Fibroblast of the conjunctiva (primary cell): ENCODE results near the gene FPR3.
"Not testable (repeated sequence)": the region's sequence is repeated elsewhere in the genome, so short reads cannot be mapped to it uniquely, and the experiment has no call there.

Experiments used
- DNase-seq: peaks from one replicate; pipeline ENCODE4 v3.0.0-alpha.2; 2010; ENCODE audit warnings: low read depth

FPR3 gene, protein sequence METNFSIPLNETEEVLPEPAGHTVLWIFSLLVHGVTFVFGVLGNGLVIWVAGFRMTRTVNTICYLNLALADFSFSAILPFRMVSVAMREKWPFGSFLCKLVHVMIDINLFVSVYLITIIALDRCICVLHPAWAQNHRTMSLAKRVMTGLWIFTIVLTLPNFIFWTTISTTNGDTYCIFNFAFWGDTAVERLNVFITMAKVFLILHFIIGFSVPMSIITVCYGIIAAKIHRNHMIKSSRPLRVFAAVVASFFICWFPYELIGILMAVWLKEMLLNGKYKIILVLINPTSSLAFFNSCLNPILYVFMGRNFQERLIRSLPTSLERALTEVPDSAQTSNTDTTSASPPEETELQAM

DNA sequence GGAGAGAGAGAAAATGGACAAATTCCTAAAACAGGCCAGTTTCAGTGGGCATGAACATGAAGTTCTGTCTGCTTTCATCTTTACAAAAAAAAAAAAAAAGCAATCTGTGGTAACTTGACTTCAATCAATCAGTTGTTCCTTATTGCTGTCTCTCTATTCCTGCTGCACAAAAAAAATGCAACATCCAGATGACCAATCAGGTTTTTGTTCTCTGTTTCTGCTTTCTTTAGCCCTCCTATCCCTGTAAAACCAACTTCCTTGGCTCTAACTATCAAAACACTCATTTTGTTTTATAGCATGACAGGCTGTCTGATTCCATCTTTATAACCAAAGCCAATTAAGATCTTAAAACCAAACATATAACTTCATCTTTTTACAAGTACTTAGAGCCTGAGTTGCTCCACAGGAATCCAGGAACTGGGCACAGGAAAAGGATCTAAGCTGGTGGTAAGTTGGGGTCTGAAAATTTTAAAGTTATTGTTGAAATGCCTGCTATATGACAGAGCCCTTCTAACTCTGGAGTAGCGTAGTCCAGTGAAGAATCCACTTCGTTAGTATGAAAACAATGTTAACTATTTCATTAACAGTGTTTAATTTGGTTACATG, at the start of gene FPR3:
Gene FPR3, plus strand, starts transcription at position 273 of the 606 bp plus-strand sequence. CDS start 28,592 bp downstream, outside the sequence.
- DNase-seq, result no peak

DNA sequence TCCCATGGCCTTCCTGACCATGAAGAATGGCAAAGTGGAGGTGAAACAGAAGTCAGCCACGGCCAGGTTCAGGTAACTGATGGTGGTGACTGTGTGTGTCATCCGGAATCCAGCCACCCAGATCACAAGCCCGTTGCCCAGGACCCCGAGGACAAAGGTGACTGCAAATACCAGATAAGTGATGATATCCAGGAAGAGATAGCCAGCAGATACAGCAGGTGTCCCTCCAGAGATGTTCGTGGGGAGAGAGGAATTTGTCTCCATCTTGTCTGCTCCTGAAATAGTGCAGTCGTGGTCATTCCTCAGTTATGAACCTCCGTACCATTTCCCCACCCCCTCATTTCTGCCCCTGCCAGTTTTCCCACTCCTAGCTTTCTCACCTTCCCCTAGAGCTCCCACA, 48.2 kb upstream of the FPR3 start:
- DNase-seq, result no peak

DNA sequence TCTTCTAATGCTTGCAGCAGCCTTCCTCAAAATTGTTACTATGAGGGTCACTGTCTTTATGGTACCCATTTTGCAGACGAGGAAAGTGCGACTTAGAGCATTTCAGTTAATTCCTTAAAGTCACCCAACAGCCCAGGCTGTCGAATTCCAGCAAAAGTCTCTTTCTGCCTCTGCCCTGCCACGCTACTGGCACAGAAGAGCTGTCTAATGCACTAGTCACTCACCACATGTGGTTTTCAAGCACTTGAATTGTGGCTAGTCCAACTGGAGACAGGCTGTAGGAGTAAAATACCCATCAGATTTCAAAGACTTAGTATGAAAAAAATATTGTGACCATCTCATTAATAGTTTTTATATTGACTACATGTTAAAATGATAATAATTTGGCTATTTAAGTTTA, 45.0 kb upstream of the FPR3 start:
- no peak for DNase-seq

DNA sequence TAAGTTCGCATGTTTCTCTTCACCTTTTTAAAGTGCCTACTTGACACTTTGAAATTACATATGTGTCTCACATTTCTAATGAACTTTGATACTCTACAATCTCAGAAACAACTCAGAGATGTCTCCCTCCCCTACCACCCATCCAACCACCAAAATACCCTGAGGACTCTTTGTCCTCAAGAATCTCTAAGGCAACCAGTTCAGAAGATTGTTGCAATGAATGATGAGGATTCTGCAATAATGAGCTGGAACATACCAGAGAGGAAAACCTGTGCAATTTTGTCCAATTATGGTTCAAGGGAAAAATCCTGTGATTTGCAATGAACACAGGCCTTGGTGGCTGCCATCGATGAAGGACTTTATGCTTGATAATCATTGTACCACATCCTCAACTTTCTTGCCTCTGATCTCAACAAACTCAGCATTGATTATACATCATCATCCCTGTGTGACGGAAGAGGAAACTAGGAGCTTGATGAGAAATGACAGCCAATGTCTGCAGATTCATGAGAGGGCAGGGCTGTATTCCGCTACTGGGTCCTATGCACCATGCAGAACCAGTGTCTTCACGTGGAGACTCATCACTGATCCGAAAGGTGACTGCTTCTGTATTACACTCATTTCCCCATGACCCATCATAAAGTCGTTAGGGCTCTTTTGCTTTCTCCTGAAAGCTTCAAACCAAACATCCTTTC, 44.4 kb upstream of the FPR3 start:
- no peak for DNase-seq

DNA sequence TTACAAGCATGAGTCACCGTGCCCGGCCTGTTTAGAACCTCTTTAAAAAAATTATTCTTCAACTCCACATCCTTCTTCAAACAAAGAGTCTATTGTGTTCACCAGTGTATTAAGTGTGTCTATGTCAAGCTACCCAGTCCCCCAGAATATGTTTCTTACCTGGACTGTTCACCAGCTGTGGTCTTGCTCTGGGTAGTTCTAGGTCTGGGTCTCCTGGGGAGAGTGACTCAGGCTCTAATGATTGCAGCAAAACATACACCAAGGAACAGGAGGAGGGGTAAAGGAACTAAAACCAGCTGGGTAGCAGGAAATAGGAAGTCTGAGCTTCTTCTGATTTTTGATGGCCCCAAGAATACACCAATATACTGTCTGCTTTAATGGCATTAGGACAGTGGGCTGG, 43.3 kb upstream of the FPR3 start, which contains the start of gene FPR1:
Gene FPR1, minus strand, starts transcription at position 224 of the 400 bp plus-strand sequence. CDS start 4,884 bp downstream, outside the sequence.
- DNase-seq, result no peak

DNA sequence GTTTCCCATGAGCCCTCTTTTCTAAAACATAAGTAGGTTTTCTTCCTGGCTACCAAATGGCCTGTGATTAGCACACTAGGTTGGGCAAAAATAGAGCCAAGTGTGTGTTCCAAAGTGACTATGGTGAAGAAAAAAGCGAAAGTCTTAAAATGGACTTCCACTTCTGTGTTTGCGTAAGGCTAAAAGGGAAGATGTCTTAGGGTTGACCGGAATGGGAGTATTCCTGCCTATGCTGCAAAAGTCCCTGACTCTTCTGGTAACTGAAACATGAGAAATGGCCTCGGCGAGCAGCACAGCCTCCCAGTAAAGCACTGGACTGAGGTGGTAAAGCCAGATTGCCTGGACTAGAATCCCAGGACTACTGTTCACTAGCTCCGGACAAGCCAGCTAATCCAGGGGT, 40.8 kb upstream of the FPR3 start:
- no peak for DNase-seq

DNA sequence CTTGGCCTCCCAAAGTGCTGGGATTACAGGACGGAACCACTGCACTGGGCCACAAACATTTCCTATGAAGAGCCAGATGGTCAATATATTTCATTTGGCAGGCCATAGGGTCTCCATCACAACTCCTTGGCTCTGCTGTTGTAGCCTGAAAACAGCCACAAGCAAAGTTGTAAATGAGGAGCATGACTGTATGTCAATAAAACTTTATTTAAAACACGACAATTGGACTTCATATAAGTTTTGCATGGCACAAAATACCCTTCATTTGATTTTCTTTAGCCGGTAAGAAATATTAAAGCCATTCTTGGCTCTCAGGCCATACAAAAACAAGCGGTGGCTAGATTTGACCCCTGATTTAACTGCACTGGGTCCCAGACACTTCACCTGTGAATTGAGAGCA, 40.2 kb upstream of the FPR3 start:
- no peak for DNase-seq

DNA sequence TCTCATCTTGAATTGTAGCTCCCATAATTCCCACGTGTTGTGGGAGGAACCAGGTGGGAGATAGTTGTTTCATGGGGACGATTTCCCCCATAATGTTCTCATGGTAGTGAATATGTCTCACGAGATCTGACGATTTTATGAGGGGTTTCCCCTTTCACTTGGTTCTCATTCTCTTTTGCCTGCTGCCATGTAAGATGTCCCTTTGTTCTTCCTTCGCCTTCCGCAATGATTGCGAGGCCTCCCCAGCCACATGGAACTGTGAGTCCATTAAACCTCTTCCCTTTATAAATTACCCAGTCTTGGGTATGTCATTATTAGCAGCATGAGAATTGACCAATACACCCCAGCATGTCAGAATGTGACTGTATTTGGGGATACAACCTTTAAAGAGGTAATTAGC, 39.4 kb upstream of the FPR3 start:
- no peak for DNase-seq

DNA sequence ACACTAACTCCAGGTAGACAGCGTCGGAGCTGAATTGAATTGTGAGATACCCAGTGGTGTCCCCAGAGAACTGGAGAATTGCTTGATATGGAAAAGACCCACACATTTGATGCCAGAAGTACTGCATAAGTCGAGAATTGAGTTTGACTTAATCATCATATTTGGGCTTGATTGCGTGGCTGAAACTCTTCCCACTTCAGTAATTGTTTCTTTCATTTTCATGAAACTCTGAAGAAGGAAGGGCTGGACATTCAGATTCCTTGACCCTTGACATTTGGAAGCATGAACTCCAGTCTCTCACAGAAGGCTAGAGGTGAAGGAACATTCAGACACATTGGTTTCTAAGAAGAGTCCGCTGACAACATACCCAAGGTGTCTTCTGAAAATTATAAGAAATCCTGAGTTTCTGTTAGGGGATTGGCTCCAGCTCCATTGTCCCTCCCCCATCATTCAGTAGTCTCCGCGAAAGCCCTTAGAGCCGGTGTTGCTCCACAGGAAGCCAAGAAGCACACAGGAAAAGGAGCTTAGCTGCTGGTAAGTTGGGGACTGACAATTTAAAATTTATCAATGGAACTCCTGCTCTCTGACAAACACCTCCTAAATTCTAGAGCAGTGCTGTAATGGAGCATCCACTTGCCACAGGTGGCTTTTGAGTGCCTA, 34.1 kb upstream of the FPR3 start, which contains the start of gene FPR2:
Gene FPR2, plus strand, starts transcription at position 484 of the 660 bp plus-strand sequence. CDS start 7,479 bp downstream, outside the sequence.
- DNase-seq, result no peak

DNA sequence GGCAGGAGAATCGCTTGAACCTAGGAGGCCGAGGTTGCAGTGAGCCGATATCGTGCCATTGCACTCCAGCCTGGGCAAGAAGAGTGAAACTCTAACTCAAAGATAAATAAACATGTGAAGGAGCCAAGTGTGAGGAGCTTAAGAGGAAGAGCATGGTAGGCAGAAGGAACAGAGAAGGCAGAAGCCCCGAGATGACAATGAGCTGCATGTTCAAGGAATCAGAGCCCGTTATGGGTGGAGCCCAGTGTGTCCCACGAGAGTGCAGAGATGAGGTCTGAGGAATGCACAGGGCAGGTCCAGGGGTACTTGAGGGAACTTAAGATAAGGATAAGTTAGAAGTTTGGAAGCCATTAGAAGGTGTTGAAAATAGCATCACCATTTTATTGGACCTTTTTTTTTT, 33.3 kb upstream of the FPR3 start:
- no peak for DNase-seq

DNA sequence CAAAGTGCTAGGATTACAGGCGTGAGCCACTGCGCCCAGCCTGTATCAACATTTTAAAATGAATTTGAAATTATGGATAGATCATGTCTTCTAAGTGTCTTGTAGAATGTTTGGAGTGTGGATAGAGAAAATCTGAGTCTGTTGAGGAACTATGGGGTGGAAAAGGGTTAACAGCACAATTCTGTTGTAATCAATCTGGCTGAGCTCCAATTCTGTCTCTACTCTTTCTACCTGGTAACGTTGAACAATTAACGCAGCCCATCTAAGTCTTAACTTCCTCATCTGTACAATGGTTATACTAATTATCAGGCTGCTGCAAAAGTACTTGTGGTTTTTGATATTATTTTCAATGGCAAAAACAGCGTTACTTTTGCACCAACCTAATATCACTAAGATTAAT, 29.9 kb upstream of the FPR3 start:
- DNase-seq, result no peak

DNA sequence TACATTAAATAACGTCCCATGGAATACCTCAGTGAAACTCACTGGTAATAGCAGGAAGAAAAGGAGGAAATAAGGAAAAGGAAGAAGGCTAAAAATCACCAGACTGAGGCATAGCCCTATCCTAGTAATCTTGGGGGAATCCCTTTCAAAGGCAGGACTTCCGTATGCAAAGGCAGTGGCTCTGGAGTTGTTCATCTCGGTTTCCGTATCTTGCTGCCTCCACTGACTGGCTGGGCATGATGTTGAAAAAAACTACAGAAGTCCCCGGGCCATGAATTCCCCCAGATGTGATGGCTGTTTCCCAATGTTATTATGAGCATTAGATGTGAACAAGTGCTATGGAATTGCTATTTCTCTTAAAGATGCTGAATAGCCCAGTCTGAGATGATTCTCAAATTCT, 28.5 kb upstream of the FPR3 start:
- DNase-seq, result no peak

DNA sequence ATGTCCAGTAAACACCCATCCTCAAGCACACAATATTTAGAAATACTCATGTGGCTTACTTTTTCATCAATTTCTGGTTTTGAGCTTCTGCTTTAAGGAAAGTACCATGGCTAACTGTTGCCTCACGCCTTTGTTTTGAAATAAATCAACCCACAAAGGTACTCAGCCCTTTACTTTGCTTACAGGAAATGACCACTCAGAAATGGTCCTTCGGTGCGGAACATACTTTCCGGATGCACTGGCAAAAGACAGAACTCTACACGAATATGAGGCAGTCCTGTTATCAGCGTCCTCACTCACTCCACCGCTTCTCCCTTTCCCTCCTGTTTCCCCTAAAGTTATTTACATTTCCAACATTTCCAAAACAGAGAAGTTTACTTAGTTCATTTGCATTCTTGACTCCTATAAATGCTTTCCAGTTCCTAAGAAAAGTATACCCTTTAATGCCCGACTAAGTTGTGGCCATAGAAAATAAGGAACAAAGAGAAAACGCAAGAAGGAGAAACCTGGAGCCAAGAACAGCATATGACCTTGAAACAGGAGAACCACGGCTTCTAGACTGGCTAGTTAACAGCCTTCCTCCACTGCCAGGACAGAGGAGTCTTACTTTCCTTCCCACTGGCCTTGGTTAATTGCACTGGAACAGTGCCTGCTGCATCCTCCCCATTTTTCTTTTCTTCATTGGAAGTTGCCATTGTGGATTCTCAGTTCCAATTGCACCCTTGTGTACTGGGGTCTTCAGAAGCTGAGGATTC, 23.4 kb upstream of the FPR3 start:
- no peak for DNase-seq

DNA sequence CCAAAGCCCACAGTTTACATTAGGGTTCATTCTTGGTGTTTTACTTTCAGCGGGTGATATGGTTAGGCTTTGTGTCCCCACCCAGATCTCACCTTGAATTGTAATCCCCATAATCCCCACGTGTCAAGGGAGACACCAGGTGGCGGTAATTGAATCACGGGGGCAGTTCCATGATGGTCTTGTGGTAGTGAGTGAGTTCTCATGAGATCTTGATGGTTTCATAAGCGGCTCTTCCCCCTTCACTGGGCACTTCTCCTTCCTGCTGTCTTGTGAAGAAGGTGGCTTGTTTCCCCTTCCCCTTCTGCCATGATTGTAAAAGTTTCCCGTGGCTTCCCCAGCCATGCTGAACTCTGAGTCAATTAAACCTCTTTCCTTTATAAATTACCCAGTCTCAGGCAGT, 22.0 kb upstream of the FPR3 start:
- no peak for DNase-seq

DNA sequence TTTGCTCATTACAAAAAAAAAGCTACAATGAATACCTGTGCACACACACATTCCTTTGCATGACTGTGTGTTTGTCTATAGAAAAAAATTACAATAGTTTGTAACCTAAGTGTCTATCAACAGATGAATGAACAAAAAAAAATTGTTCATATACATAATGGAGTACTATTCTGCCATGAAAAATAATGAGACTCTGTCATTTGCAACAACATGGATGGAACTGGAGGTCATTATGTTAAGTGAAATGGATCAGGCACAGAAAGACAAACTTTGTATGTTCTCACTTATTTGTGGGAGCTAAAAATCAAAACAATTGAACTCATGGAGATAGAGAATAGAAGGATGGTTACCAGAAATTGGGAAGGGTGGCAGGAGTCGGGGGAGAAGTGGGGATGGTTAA, 18.4 kb upstream of the FPR3 start:
- not testable (repeated sequence) for DNase-seq

DNA sequence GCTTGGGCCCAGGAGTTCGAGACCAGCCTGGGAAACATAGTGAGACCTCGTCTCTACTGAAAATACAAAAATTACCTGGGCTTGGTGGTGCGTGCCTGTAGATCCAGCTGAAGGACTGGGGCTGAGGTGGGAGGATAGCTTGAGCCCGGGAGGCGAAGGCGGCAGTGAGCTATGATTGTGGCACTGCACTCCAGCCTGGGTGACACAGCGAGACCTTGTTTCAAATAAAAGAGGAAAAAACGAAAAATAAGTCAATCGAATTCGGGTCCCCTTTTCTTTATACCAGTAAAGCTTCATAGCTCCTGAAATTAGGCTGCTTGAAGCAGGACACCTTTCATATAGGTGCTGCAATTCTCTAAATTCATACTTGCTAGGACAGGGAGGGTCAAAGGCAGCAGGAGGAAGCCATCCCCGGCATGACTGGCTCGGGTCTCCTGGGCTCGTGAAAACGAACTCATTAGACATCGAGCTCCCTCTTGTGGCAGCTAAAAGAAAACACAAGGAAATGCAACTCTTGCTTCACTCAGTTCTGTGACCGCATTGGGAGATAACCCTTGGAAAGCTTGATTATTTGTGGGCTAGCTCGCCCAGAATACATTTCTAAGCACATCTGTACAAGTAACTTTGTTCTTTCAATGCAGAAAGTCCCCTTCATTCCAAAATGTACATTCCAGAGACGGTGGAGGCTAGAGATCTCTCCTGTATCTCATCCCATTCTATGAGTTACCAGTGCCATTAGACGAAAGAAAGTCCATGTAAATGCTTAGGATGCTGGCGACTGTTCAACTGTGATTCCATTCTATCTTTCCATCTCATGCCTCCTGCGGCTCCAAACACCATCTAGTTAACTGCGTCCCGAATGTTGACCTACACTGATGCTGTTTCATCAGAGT, 17.1 kb upstream of the FPR3 start:
- DNase-seq, result peak; percentile 84

DNA sequence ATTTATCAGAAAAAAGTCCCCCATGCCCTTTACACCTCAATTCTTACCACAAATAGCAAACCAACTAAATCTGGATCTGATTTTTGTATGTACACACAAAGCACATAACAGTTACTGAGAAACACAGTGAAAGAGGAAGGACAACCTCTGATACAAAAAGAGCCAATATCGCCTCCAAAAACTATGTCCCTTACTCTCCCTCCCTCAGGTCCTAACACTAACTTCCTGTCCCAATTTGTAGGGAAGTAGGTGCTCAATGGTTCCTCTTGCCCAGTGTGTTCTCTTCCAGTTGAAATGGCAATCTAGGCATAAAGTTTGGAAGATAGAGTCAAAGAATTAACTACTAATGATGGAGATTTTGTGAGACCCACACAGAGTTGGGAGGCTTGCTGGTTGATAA, 15.8 kb upstream of the FPR3 start:
- DNase-seq, result no peak

DNA sequence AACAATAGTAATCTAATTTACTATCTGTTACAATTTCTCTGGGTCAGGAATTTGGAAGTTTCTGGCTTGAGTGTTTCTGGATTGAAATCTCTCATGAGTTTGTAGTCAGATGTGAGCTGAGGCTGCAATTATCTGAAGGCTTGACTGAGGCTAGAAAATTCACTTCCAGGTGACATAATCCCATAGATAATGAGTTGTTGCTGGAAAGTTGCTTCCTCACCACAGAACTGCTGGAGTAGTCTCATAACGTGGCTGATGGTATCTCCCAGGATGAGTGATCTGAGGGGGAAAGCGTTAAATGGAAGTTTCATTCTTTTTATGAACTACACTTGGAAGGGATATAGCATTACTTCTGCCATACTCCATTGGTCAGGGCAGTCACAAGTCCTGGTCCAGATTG, 15.3 kb upstream of the FPR3 start:
- no peak for DNase-seq

DNA sequence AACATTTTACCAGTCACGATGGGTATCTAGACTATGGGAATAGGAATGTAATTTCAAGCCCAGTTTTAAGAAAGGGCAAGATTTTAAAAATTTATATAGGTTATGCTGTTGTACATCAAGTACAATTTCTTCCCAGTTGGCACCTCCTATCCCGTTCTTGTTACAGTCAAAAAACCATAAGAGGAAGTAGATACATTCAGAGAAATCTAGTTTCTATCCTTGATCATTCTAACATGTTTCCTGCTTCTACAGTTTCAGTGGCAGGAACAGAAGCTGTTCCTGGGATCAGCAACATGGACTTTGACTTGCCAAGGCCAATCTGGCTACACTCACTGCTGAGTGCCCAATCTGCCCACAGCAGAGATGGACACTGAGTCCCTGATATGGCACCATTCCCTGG, 14.7 kb upstream of the FPR3 start:
- no peak for DNase-seq

DNA sequence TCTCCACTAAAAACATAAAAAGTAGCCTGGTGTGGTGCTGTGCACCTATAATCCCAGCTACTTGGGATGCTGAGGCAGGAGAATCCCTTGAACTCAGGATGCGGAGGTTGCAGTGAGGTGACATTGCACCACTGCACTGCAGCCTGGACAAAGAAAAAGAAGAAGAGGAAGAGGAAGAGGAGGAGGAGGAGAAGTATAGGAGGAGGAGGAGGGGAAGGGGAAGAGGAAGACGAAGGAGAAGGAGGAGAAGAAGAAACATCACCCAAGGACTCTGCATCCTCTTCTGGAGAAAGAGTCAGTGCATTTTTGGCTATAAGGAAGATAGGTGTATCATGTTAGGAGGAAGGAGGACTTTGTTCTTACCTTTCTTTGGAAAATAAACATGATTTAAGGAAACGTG, 13.0 kb upstream of the FPR3 start:
- no peak for DNase-seq

DNA sequence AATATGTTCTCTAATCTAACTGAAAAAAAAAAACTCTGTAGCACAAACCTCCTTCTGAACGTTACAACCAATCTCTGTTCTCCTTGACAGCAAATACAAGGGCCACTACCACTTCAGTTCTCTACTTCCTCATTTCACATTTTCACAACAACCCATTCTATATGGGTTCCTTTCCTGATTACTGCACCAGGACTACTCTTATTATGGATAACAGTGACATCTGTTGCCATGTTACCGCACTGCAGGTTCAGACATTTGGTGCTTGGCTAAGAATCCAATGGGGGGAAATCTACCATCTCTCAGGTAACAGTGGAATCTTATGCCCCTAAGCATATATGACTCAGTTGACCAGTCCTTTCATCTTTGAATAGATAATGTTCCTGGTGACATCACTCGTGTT, 11.6 kb upstream of the FPR3 start:
- no peak for DNase-seq
